ENCODE results near the gene MGMT. TPM values are rescaled to one million over a fixed set of nuclear protein-coding genes. Genes with fewer than 3 reads are reported as not detected.

Gene MGMT
- polyA plus RNA-seq, 1 of the 3 experiments (the other 2 are of a cell fraction) = 10.8 TPM

- Histone ChIP-seq H4K20me1 (ENCODE audit: insufficient read depth) (no peaks in the 10 kb centered on the region), H3F3A (replicated peaks; ENCODE audit: insufficient read depth) (no peaks in the 10 kb centered on the region), H3K36me3 (replicated peaks in 1 of 2; ENCODE audit: control insufficient read depth in 1 of 2, insufficient read depth in 2 of 2, low read length in 1 of 2) (no peaks in the 10 kb centered on the region), H3K9me2 (no peaks in the 10 kb centered on the region), H3K4me2 (no peak overlapping the region), H3K27me3 (ENCODE audit: insufficient read depth) (no peaks in the 10 kb centered on the region), H3K79me2 (ENCODE audit: insufficient read depth) (no peaks in the 10 kb centered on the region), H3K4me1 (ENCODE audit: control insufficient read depth in 1 of 2, insufficient read depth in 2 of 2, low read depth in 1 of 2, low read length in 1 of 2) (no peaks in the 10 kb centered on the region), H2AFZ (ENCODE audit: low read depth) (no peak overlapping the region), H3K27ac (ENCODE audit: low read depth in 2 of 2, low read length in 1 of 2) (no peak overlapping the region), H3K4me3 (ENCODE audit: low read depth in 2 of 2, low read length in 1 of 2) (no peak overlapping the region), H3K9ac (no peak overlapping the region), H3K9me3 (no peaks in the 10 kb centered on the region)
- DNase-seq = no peak
- no peak for TF ChIP-seq RXRA (IDR thresholded peaks at IDR 0.05; ENCODE audit: borderline replicate concordance, low read depth)
- no peak for TF ChIP-seq NRF1 (IDR thresholded peaks at IDR 0.05; ENCODE audit: low read depth, low read length)
- no peak for TF ChIP-seq FOSL2 (IDR thresholded peaks at IDR 0.05; ENCODE audit: borderline replicate concordance, low read depth)
- no peak for TF ChIP-seq GABPA (IDR thresholded peaks at IDR 0.05; ENCODE audit: low read depth)
- no peak for TF ChIP-seq MXI1 (IDR thresholded peaks at IDR 0.05; ENCODE audit: low read depth, low read length)
- no peak for TF ChIP-seq EP300 (IDR thresholded peaks at IDR 0.05; ENCODE audit: borderline replicate concordance in 1 of 2, low read depth in 1 of 2, low read length in 1 of 2)
- no peak for TF ChIP-seq IRF3 (IDR thresholded peaks at IDR 0.05; ENCODE audit: low read depth, low read length)
- TF ChIP-seq FOXM1 (IDR thresholded peaks at IDR 0.05; ENCODE audit: low read depth) = no peak
- TF ChIP-seq GATA2 (CRISPR knock-in tag; IDR thresholded peaks at IDR 0.05) = no peak
- TF ChIP-seq TAF1 (IDR thresholded peaks at IDR 0.05; ENCODE audit: borderline replicate concordance, low read depth, low read length) = no peak
- no peak for TF ChIP-seq RFX5 (IDR thresholded peaks at IDR 0.05; ENCODE audit: low read length)
- TF ChIP-seq SMC3 (IDR thresholded peaks at IDR 0.05; ENCODE audit: low read depth, low read length) = no peak
- TF ChIP-seq USF1 (IDR thresholded peaks at IDR 0.05; ENCODE audit: borderline replicate concordance, low read depth) = no peak
- ChIA-PET CTCF (no interaction called here), POLR2A (no interaction called here)
- 59% methylated on average over 13 of the region's 13 CpGs for WGBS (ENCODE audit: low lambda C conversion rate)
These were observed 342.8 kb downstream of the MGMT start for GRCh38 chr10:129809841-129810240.

- POLR2A ChIA-PET = no interaction called here
- H3K27ac ChIP-seq (ENCODE audit: low read depth in 2 of 2, low read length in 1 of 2) = no peak overlapping the region
- no peak overlapping the region for H3K4me3 ChIP-seq (ENCODE audit: low read depth in 2 of 2, low read length in 1 of 2)
- H3K9me3 ChIP-seq = no peaks in the 10 kb centered on the region
- no peaks in the 10 kb centered on the region for H3K4me1 ChIP-seq (ENCODE audit: control insufficient read depth in 1 of 2, insufficient read depth in 2 of 2, low read depth in 1 of 2, low read length in 1 of 2)
- no peak overlapping the region for H3K4me2 ChIP-seq
- H3K36me3 ChIP-seq (replicated peaks in 1 of 2; ENCODE audit: control insufficient read depth in 1 of 2, insufficient read depth in 2 of 2, low read length in 1 of 2) = no peaks in the 10 kb centered on the region
- CTCF ChIA-PET = interaction anchor here (1.6 kb wide), 1 partner anchor 43 kb away, joined by 3 read pairs; no protein-coding TSS in a partner anchor
- 32% methylated on average over 4 of the region's 9 CpGs for WGBS (ENCODE audit: low lambda C conversion rate)
- no peak for DNase-seq
- H3K27me3 ChIP-seq (ENCODE audit: insufficient read depth) = no peaks in the 10 kb centered on the region
- no peaks in the 10 kb centered on the region for H3F3A ChIP-seq (replicated peaks; ENCODE audit: insufficient read depth)
- H2AFZ ChIP-seq (ENCODE audit: low read depth) = no peak overlapping the region
- TF ChIP-seq USF1 (IDR thresholded peaks at IDR 0.05; ENCODE audit: borderline replicate concordance, low read depth) = no peak
- no peak for TF ChIP-seq POLR2AphosphoS5 (IDR thresholded peaks at IDR 0.05; ENCODE audit: low read depth, low read length)
- TF ChIP-seq RXRA (IDR thresholded peaks at IDR 0.05; ENCODE audit: borderline replicate concordance, low read depth) = no peak
- TF ChIP-seq TAF1 (IDR thresholded peaks at IDR 0.05; ENCODE audit: borderline replicate concordance, low read depth, low read length) = no peak
- TF ChIP-seq RAD21 (IDR thresholded peaks at IDR 0.05; ENCODE audit: low read length) = no peak
- TF ChIP-seq NRF1 (IDR thresholded peaks at IDR 0.05; ENCODE audit: low read depth, low read length) = no peak
- no peak for TF ChIP-seq IRF3 (IDR thresholded peaks at IDR 0.05; ENCODE audit: low read depth, low read length)
- TF ChIP-seq YY1 (IDR thresholded peaks at IDR 0.05; ENCODE audit: low read depth) = no peak
- TF ChIP-seq TCF12 (IDR thresholded peaks at IDR 0.05) = no peak
- no peak for TF ChIP-seq EP300 (IDR thresholded peaks at IDR 0.05; ENCODE audit: borderline replicate concordance in 1 of 2, low read depth in 1 of 2, low read length in 1 of 2)
- H3K9me2 ChIP-seq = no peaks in the 10 kb centered on the region
- H4K20me1 ChIP-seq (ENCODE audit: insufficient read depth) = no peaks in the 10 kb centered on the region
- H3K79me2 ChIP-seq (ENCODE audit: insufficient read depth) = no peaks in the 10 kb centered on the region
- no peak overlapping the region for H3K9ac ChIP-seq
These were observed 344.2 kb downstream of the MGMT start for GRCh38 chr10:129811208-129811607.

Data from SK-N-SH (cell line).